ENCODE results near the gene FAM3D. TPM values are rescaled to one million over a fixed set of nuclear protein-coding genes. Genes with fewer than 3 reads are reported as not detected.

The FAM3D gene
- total and polyA plus RNA-seq, 9 of the 15 experiments (the other 6 are each of a cell fraction or from before 2014, with no cell fraction given), result not detected

DNA sequence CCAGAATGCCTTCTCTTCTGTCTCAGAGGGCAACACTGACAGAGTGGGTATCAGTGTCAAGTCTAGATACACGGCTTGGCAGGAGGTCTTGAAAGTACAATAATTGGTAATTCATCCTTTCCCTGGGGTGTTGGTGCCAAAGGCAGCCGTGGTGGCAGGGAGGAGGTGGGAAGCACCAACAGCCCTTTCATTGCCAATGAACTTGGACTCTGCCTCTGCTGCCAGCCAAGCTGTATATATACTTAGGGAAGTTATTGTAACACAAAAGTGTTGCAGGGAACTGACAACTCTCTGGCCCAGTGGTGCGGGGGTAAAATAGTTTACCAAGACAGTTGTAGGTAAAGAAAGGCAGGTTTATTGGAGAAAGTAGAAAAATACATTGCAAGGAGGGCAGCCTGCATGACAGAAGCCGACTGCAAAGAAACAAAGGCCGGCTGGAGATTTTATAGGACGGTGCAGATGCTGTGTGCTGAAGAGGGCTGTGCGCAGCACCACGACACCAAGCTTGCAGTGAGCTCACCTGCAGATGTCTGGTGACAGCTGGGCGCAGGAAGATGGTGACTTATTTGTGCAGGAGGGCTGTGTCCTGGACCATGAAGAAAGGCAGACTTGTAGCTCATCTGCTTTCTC is 4.0 kb upstream of the FAM3D start:
- no peak for FAIRE-seq
- TF ChIP-seq BCL6 (CRISPR knock-in tag; IDR thresholded peaks at IDR 0.05) (no peak), ARID1B (IDR thresholded peaks at IDR 0.05) (no peak), ZSCAN29 (IDR thresholded peaks at IDR 0.05) (no peak), PYGO2 (tag; IDR thresholded peaks at IDR 0.05) (no peak), MBD2 (IDR thresholded peaks at IDR 0.05; ENCODE audit: borderline replicate concordance, low read depth) (no peak), ZNF354B (CRISPR knock-in tag; IDR thresholded peaks at IDR 0.05) (no peak), GATAD2B (IDR thresholded peaks at IDR 0.05; ENCODE audit: borderline replicate concordance) (no peak), SMARCA5 (IDR thresholded peaks at IDR 0.05) (no peak), ARNT (IDR thresholded peaks at IDR 0.05) (no peak), CHD2 (IDR thresholded peaks at IDR 0.05; ENCODE audit: low read depth, low read length) (no peak)
- TF ChIP-seq, protein P1, sequence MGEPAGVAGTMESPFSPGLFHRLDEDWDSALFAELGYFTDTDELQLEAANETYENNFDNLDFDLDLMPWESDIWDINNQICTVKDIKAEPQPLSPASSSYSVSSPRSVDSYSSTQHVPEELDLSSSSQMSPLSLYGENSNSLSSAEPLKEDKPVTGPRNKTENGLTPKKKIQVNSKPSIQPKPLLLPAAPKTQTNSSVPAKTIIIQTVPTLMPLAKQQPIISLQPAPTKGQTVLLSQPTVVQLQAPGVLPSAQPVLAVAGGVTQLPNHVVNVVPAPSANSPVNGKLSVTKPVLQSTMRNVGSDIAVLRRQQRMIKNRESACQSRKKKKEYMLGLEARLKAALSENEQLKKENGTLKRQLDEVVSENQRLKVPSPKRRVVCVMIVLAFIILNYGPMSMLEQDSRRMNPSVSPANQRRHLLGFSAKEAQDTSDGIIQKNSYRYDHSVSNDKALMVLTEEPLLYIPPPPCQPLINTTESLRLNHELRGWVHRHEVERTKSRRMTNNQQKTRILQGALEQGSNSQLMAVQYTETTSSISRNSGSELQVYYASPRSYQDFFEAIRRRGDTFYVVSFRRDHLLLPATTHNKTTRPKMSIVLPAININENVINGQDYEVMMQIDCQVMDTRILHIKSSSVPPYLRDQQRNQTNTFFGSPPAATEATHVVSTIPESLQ (CRISPR knock-in tag; IDR thresholded peaks at IDR 0.05), result no peak
- TF ChIP-seq, protein P2, sequence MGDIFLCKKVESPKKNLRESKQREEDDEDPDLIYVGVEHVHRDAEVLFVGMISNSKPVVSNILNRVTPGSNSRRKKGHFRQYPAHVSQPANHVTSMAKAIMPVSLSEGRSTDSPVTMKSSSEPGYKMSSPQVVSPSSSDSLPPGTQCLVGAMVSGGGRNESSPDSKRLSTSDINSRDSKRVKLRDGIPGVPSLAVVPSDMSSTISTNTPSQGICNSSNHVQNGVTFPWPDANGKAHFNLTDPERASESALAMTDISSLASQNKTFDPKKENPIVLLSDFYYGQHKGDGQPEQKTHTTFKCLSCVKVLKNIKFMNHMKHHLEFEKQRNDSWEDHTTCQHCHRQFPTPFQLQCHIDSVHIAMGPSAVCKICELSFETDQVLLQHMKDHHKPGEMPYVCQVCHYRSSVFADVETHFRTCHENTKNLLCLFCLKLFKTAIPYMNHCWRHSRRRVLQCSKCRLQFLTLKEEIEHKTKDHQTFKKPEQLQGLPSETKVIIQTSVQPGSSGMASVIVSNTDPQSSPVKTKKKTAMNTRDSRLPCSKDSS (IDR thresholded peaks at IDR 0.05; ENCODE audit: low read depth, partially characterized antibody), result no peak
- TF ChIP-seq, protein P3, sequence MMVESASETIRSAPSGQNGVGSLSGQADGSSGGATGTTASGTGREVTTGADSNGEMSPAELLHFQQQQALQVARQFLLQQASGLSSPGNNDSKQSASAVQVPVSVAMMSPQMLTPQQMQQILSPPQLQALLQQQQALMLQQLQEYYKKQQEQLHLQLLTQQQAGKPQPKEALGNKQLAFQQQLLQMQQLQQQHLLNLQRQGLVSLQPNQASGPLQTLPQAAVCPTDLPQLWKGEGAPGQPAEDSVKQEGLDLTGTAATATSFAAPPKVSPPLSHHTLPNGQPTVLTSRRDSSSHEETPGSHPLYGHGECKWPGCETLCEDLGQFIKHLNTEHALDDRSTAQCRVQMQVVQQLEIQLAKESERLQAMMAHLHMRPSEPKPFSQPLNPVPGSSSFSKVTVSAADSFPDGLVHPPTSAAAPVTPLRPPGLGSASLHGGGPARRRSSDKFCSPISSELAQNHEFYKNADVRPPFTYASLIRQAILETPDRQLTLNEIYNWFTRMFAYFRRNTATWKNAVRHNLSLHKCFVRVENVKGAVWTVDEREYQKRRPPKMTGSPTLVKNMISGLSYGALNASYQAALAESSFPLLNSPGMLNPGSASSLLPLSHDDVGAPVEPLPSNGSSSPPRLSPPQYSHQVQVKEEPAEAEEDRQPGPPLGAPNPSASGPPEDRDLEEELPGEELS (CRISPR knock-in tag; IDR thresholded peaks at IDR 0.05; ENCODE audit: borderline replicate concordance), result no peak
- TF ChIP-seq, protein P4, sequence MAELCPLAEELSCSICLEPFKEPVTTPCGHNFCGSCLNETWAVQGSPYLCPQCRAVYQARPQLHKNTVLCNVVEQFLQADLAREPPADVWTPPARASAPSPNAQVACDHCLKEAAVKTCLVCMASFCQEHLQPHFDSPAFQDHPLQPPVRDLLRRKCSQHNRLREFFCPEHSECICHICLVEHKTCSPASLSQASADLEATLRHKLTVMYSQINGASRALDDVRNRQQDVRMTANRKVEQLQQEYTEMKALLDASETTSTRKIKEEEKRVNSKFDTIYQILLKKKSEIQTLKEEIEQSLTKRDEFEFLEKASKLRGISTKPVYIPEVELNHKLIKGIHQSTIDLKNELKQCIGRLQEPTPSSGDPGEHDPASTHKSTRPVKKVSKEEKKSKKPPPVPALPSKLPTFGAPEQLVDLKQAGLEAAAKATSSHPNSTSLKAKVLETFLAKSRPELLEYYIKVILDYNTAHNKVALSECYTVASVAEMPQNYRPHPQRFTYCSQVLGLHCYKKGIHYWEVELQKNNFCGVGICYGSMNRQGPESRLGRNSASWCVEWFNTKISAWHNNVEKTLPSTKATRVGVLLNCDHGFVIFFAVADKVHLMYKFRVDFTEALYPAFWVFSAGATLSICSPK (IDR thresholded peaks at IDR 0.05; ENCODE audit: borderline replicate concordance), result no peak

More for the DNA sequence above, 4.0 kb upstream of the FAM3D start:
- ATAC-seq, result no peak
- Histone ChIP-seq H3K4me1 (replicated peaks in 1 of 2; ENCODE audit: control insufficient read depth in 2 of 2, insufficient read depth in 2 of 2, low read length in 2 of 2) (no peaks in the 10 kb centered on the region), H3K9ac (ENCODE audit: insufficient read depth in 1 of 2, low read depth in 2 of 2, low read length in 2 of 2) (no peak overlapping the region), H3K4me3 (no peak overlapping the region), H4K20me1 (replicated peaks; ENCODE audit: control insufficient read depth, insufficient read depth, low read length) (no peaks in the 10 kb centered on the region), H3K79me2 (ENCODE audit: control insufficient read depth, insufficient read depth, low read length) (no peaks in the 10 kb centered on the region), H3K27me3 (ENCODE audit: control insufficient read depth in 2 of 2, insufficient read depth in 2 of 2, low read length in 2 of 2) (peaks cover 0 to 28% of the 10 kb centered on the region in 2 experiments; a peak in 3 of 5 replicates), H3K36me3 (ENCODE audit: control insufficient read depth, insufficient read depth, low read length) (no peaks in the 10 kb centered on the region), H2AFZ (ENCODE audit: low read depth, low read length) (no peak overlapping the region), H3K27ac (ENCODE audit: extremely low read depth, low read depth, low read length) (no peak overlapping the region), H3K9me3 (replicated peaks; ENCODE audit: control insufficient read depth, insufficient read depth, low read depth, low read length) (no peaks in the 10 kb centered on the region), H3K4me2 (ENCODE audit: insufficient read depth, low read length) (no peak overlapping the region), H3K9me1 (ENCODE audit: control insufficient read depth, insufficient read depth, low read length) (no peaks in the 10 kb centered on the region)
- CTCF ChIA-PET (ENCODE audit: low intra/inter-chr PET ratio), result no interaction called here
- no TSS peak for BruUV-seq (replicated peaks)
- in situ Hi-C loops (cut with MboI) (no loop called here), intact Hi-C loops (cut with micrococcal nuclease) (no loop called here)
- DNase-seq (ENCODE audit: extremely low read depth in 1 of 4, low spot score in 3 of 4), result no peak
- 0% methylated on average over 7 of the region's 9 CpGs for WGBS (ENCODE audit: insufficient coverage, low coverage, missing lambda C conversion rate)
- POLR2A ChIA-PET, result no interaction called here

All from K562 (cell line).